ENCODE measurements around the gene GPR139.

GPR139 gene

GRCh38 chr16:20053336-20053735, 20.4 kb downstream of the GPR139 start:
- DNase-seq = no peak

GRCh38 chr16:20051611-20052010, 22.1 kb downstream of the GPR139 start:
- DNase-seq = no peak

DNA sequence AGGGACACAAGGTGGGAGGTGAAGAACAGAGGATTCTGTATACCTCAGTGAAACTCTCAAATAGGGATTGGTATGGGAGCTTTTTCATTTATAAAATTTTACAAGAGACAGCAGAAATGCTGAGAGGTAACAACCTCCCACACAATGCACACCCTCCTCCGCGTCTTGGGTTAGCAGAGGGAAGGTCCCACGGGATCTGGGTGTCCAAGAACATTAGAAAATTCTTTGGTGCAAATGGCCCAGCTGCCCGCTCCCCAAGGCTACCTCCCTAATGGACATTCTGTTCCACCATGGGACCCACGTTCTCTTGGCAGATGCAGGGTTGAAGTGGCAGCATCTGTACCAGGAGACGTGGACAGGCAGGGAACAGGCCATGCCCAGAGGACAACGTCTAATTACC, 22.5 kb downstream of the GPR139 start:
- DNase-seq = no peak

- no peak for DNase-seq
These were observed 23.9 kb downstream of the GPR139 start for GRCh38 chr16:20049831-20050230.

- DNase-seq = no peak
These were observed 27.8 kb downstream of the GPR139 start for GRCh38 chr16:20045886-20046285.

DNA sequence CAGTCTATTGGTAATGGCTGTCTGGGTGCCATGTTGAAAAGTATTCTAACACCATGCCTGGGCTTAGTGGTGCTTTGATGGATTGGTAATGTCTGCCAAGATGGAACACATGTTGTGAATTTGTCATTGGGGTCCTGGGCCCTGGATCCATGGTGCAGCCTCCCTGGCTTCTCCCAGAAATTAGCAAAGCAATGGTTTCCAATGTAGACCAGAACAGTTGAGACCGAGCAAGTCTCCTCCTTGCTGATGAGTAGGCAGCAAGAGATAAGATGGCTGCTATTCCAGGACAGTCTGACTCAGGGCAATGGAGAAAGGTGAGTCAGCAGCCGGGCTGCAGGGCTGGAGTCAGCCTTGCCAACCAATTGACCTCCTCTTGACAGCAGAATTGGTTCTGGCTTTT, 30.8 kb downstream of the GPR139 start:
- no peak for DNase-seq

- DNase-seq = no peak
These were observed 31.6 kb downstream of the GPR139 start for GRCh38 chr16:20041924-20042596.

DNA sequence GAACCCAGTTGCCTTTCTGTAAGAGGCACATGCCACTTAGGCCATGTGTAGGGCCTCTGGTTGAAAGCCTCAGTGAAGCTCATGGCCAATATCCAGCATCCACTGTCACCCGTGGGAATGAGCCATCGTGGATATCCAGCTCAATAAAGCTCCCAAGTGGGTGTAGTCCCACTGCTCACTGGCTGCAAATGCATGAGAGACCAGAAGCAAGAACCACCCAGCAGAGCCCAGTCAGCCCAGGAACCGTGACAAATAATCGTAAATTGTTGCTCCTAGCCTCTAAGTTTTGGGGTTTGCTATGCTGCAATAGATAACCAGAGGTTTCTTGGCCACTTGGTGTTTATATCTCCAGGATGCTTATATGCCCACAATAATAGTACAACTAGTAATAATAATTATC, 33.7 kb downstream of the GPR139 start:
- no peak for DNase-seq

DNA sequence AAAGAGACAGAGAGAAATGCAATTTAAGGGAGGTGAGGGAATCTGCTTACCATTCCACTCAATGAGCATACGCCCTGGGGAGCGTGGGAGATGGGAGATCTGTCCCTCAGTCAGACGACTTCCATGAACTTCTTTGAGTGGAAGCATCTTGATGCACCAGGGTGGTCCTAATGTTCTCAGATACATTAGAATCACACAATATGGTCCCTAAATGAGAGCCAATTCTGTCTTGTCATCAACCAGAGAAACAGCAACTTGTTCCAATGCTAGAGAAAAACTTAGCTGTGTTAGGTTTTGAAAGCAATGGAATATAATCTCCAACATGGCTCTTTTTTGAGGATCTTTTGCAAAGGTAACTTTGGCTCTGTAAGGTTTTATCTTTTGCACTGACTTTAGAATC, 44.1 kb downstream of the GPR139 start:
- DNase-seq = no peak

DNA sequence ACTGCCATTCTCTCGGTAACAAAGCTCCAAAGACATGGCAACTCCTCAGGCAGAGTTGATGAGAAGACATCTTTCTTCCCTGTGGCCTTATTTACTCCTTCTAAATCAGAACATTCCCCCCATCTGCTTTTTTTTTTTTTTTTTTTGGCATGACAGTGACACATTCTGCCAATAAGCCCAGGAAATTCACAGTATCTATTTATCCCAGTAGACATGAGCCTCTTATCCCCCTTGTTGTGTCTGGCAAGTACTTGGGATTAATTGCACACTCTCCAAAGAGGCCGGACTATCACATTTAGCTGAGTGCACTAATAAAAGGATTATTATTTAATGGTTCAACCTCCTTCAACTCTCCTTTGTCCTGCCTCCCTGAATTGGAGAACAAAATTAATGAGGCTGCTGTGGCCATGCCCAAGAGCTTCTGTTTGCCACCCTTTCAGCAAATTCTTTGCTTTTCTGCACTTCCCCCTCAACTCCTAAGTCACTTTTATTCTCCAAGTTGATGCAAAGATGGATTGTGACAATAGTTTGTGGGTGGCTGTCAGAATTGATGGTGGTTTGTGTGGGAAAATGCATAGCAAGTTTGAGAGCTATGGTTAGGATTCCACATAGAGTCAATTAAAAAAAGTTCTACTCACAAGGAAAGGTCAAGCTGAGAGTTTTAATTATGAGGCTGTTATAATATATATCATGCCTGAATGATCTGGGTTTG, 47.2 kb downstream of the GPR139 start:
- DNase-seq = no peak

DNA sequence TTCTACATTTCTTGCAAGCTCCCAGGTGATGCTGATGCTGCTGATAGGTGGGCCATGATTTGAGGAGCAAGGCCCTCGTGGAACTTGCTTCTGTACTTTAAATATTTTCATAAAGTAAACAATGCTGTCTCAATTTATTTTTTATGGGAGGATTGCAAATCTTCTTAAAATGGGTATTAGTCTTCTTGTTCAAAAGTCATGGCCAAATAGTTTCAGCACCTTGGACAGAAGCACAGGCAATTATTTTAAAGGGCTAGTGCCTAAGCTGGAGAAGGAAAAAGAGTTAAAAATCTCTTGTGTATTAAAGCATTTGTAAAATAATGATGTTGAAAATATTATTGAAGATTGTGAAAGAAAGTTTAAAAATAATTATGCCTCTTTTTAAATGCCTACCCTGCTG, 50.5 kb downstream of the GPR139 start:
- peak; percentile 24 for DNase-seq

DNA sequence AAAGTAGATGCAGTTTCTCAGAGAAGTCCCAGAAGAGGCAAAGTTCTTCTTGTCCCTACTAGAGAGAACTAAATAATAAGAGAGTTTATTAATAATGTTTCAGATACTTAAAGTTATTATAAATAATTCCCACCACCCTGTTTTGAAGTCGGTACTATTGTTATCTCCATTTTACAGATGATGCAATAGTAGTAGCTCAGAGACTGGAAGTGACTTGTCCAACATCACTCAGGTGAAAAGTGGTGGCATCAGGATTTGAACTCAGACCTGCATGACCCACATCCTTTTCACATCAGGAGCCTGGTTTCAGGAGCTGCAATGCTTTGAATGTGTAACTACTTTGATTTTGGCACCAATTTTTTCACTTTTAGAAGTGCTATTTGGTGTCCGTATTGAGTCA, 52.7 kb downstream of the GPR139 start:
- DNase-seq = no peak

- no peak for DNase-seq
These were observed 53.6 kb downstream of the GPR139 start for GRCh38 chr16:20020083-20020482.

GRCh38 chr16:20016234-20016633, 57.5 kb downstream of the GPR139 start:
- no peak for DNase-seq

DNA sequence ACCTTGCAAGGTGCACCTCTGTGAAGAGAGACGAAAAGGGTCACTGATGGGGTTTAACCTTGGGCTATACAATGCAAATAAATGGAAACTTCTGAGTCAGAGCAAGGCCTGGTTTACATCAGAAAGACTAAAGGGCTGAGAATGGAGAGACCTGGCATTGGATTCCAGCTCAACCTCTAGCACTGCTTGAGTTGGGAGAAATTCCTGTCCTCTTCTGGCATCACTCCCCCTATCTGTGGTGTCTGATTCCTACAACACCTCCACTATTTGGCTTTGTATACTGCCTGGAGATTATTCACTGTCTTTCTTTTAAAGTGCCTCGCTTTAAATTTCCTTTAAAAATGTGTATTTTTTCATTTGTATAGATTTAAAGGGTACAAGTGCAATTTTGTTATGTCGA, 68.8 kb downstream of the GPR139 start:
- no peak for DNase-seq

DNA sequence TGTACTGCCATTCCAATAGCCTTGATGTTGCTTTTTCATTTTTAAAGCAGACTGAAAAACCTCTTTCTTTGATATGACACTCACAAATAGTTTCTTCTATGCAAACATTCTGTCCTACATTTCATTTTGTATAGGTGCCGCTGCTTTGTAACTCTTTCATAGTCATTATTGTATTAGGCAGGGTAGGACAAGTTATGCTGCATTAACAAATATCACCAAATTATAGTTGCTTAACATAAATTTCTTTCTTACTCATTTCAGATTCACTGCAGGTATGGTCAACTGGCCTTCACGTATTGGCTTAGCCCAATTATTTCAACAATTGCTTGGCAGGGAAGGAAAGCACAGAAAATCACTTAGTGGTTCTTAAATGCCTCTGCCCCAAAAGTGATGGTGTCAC, 70.8 kb downstream of the GPR139 start:
- no peak for DNase-seq

DNA sequence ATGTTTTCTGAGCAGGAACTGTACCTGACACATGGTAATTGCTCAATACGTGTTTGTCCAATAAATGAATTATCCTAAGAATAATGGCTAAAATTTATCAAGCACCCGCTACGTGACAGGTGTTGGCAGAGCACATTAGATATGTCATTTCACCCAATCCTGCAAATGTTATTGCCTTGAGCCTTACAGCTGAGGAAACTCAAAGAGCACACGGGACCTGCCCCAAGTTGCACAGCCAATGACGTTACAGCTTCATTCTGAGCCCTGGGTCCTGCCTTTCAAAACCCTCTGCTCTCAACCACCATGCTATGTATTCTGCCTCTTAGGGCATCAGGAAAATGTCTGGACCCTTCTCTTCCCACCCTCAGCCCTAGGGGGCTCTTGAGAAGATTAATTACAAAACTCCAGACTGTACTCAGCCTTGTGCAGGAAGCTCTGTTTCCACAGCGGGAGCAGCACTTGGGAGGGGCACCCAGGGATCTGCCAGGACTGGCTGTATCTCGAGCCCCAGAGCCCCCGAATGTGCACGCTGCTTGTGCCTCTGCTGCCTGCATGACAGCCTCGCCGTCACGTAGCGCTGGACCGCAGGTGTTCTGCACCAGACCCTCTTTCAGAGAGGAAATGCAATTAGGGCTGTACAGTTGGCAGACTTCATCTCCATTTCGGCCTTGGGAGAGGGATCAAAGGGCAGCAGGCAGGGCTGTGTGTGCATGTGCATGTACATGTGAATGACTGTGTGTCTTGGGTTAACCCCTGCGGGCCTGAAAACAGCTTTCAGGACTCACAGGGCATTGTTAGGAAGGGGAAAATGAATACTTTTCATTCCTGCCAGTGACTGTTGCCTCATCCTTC, 71.6 kb downstream of the GPR139 start:
- DNase-seq = no peak

- no peak for DNase-seq
These were observed 76.0 kb downstream of the GPR139 start for GRCh38 chr16:19997734-19998133.

GRCh38 chr16:19997264-19997663, 76.4 kb downstream of the GPR139 start:
- DNase-seq = no peak

GRCh38 chr16:19994466-19995170, 79.1 kb downstream of the GPR139 start:
- DNase-seq = no peak

GRCh38 chr16:19991614-19992013, 82.1 kb downstream of the GPR139 start:
- DNase-seq = no peak

GRCh38 chr16:19984135-19984534, 89.6 kb downstream of the GPR139 start:
- DNase-seq = no peak

Data from fibroblast of skin of back (primary cell).